H1 (cell line): ENCODE data around the gene LRTM1. TPM values are rescaled to one million over a fixed set of nuclear protein-coding genes. Genes with fewer than 3 reads are reported as not detected.

Source experiments
- CTCF ChIA-PET: fragments of 300-600 bp; sonication (Branson Sonifier 250); formaldehyde crosslinking; loops from one replicate; lab custom pipeline; 2021; ENCODE audit not compliant: partially characterized antibody; lab: Charles Lee
- POLR2A ChIA-PET: fragments of 300-600 bp; sonication (Branson Sonifier 250); formaldehyde crosslinking; loops from one replicate; lab custom pipeline; 2021; ENCODE audit warnings: inconsistent platforms; ENCODE audit not compliant: partially characterized antibody; lab: Charles Lee
- DNase-seq, 2 experiments: peaks; one replicate each; pipeline versions ENCODE4 v3.0.0 to v3.0.0-alpha.2; 2010 to 2022; ENCODE audit warnings: low spot score in 2 of 2, low read depth in 1 of 2, mixed read lengths in 1 of 2
- FAIRE-seq: peaks from 2 replicates; lab custom pipeline; 2011; peaks lifted over from hg19 to GRCh38; lab: Jason Lieb, UNC
- H2AFZ ChIP-seq: 2 replicates; pipeline ENCODE4 v1.8.1; 2012; ENCODE audit warnings: low read length, inconsistent platforms
- H2AK5ac ChIP-seq: 2 replicates; pipeline ENCODE4 v1.6.1; 2013; ENCODE audit warnings: low read depth, low read length
- H2BK120ac ChIP-seq: replicated peaks from 2 replicates; pipeline ENCODE3; 2013; ENCODE audit warnings: low read depth, low read length, inconsistent platforms
- H2BK12ac ChIP-seq: 2 replicates; pipeline ENCODE4 v1.6.1; 2013; ENCODE audit warnings: low read depth, low read length
- H2BK15ac ChIP-seq: 2 replicates; pipeline ENCODE4 v1.6.1; 2013; ENCODE audit warnings: low read length
- H2BK20ac ChIP-seq: 2 replicates; pipeline ENCODE4 v1.6.1; 2013; ENCODE audit warnings: low read length
- H2BK5ac ChIP-seq: 2 replicates; pipeline ENCODE4 v1.6.1; 2013; ENCODE audit warnings: low read depth, low read length
- H3K14ac ChIP-seq: 2 replicates; pipeline ENCODE4 v1.6.1; 2013; ENCODE audit warnings: inconsistent platforms; ENCODE audit not compliant: insufficient read length
- H3K18ac ChIP-seq: 2 replicates; pipeline ENCODE4 v1.6.1; 2013; ENCODE audit warnings: low read length; ENCODE audit errors: extremely low read depth
- H3K23ac ChIP-seq: 2 replicates; pipeline ENCODE4 v1.6.1; 2013; ENCODE audit warnings: inconsistent platforms; ENCODE audit not compliant: insufficient read length
- H3K23me2 ChIP-seq: 2 replicates; pipeline ENCODE4 v1.6.1; 2013; ENCODE audit warnings: low read depth, low read length
- H3K27ac ChIP-seq: 2 replicates; pipeline ENCODE4 v1.6.1; 2011; ENCODE audit warnings: low read depth, low read length, inconsistent platforms
- H3K27me3 ChIP-seq, 4 experiments: replicated peaks in 1 of 4; 1 replicate in 1 of 4; 2 replicates in 3 of 4; pipeline versions ENCODE4 v1.6.1 to v1.8.1; 2011 to 2013; ENCODE audit warnings: low read length in 3 of 4, mild to moderate bottlenecking in 3 of 4, inconsistent platforms in 2 of 4, mixed read lengths in 2 of 4, moderate library complexity in 1 of 4; ENCODE audit not compliant: control insufficient read depth in 3 of 4, insufficient read depth in 3 of 4; ENCODE audit errors: extremely low read depth in 1 of 4
- H3K36me3 ChIP-seq, 4 experiments: 2 replicates each; pipeline versions ENCODE4 v1.6.1 to v1.8.1; 2011 to 2013; ENCODE audit warnings: mild to moderate bottlenecking in 4 of 4, low read length in 3 of 4, moderate library complexity in 2 of 4, control low read depth in 1 of 4, inconsistent platforms in 1 of 4; ENCODE audit not compliant: insufficient read depth in 4 of 4, control insufficient read depth in 2 of 4
- H3K4ac ChIP-seq: replicated peaks from 2 replicates; pipeline ENCODE3; 2013; ENCODE audit warnings: low read length, low read depth, mixed read lengths, inconsistent platforms; ENCODE audit not compliant: insufficient read length
- H3K4me1 ChIP-seq, 4 experiments: replicated peaks in 1 of 4; 1 replicate in 1 of 4; 2 replicates in 3 of 4; pipeline versions ENCODE4 v1.6.1 to v1.8.1; 2011 to 2013; ENCODE audit warnings: low read length in 3 of 4, inconsistent platforms in 2 of 4, mixed read lengths in 1 of 4; ENCODE audit not compliant: insufficient read depth in 4 of 4, control insufficient read depth in 3 of 4
- H3K4me2 ChIP-seq, 2 experiments: 2 replicates each; pipeline versions ENCODE4 v1.6.1 to v1.8.1; 2011 to 2013; ENCODE audit warnings: low read depth in 2 of 2, low read length in 2 of 2, control low read depth in 1 of 2, inconsistent platforms in 1 of 2, mild to moderate bottlenecking in 1 of 2; ENCODE audit not compliant: insufficient read depth in 1 of 2
- H3K4me3 ChIP-seq, 4 experiments: fragments of 200-600, 300-600 bp in 1 of 4; sonication (generic), shearing (Covaris generic), sonication (Bioruptor Twin) in 1 of 4; 2 replicates each; pipeline versions ENCODE4 v1.5.1 to v1.8.1; 2011 to 2016; ENCODE audit warnings: low read length in 4 of 4, low read depth in 3 of 4, control low read depth in 2 of 4, inconsistent platforms in 2 of 4, mild to moderate bottlenecking in 2 of 4, mixed read lengths in 1 of 4, moderate library complexity in 1 of 4; ENCODE audit not compliant: insufficient read depth in 2 of 4; ENCODE audit errors: extremely low read depth in 1 of 4
- H3K56ac ChIP-seq: replicated peaks from 2 replicates; pipeline ENCODE3; 2013; ENCODE audit warnings: low read depth, mild to moderate bottlenecking, mixed read lengths, low read length, inconsistent platforms; ENCODE audit not compliant: insufficient read length
- H3K79me1 ChIP-seq: 2 replicates; pipeline ENCODE4 v1.6.1; 2013; ENCODE audit warnings: low read depth, low read length, control low read depth
- H3K79me2 ChIP-seq, 2 experiments: 2 replicates each; pipeline versions ENCODE4 v1.6.1 to v1.8.1; 2012 to 2013; ENCODE audit warnings: low read length in 2 of 2, mild to moderate bottlenecking in 2 of 2, inconsistent platforms in 1 of 2; ENCODE audit not compliant: insufficient read depth in 2 of 2, control insufficient read depth in 1 of 2
- H3K9ac ChIP-seq, 4 experiments: replicated peaks in 1 of 4; 1 replicate in 1 of 4; 2 replicates in 3 of 4; pipeline versions ENCODE4 v1.6.1 to v1.8.1; 2011 to 2013; ENCODE audit warnings: low read depth in 3 of 4, low read length in 3 of 4, control low read depth in 2 of 4, mild to moderate bottlenecking in 2 of 4, moderate library complexity in 2 of 4, inconsistent platforms in 1 of 4; ENCODE audit errors: extremely low read depth in 1 of 4
- H3K9me3 ChIP-seq, 2 experiments: 2 replicates each; pipeline versions ENCODE4 v1.6.1 to v1.8.1; 2012 to 2013; ENCODE audit warnings: mild to moderate bottlenecking in 2 of 2, moderate library complexity in 2 of 2, control low read depth in 1 of 2, inconsistent platforms in 1 of 2, low read depth in 1 of 2, low read length in 1 of 2, mixed read lengths in 1 of 2; ENCODE audit not compliant: insufficient read depth in 2 of 2
- H4K20me1 ChIP-seq, 2 experiments: replicated peaks in 1 of 2; 2 replicates each; pipeline versions ENCODE3 to v1.8.1; 2011 to 2013; ENCODE audit warnings: inconsistent platforms in 2 of 2, low read length in 2 of 2, mild to moderate bottlenecking in 1 of 2; ENCODE audit not compliant: insufficient read depth in 2 of 2, control insufficient read depth in 1 of 2
- H4K5ac ChIP-seq: 2 replicates; pipeline ENCODE4 v1.6.1; 2013; ENCODE audit warnings: low read length, low read depth, mixed read lengths, inconsistent platforms; ENCODE audit not compliant: insufficient read length
- H4K8ac ChIP-seq: 2 replicates; pipeline ENCODE4 v1.8.0; 2013; ENCODE audit warnings: mild to moderate bottlenecking, moderate library complexity, low read length, inconsistent platforms; ENCODE audit not compliant: insufficient read depth; ENCODE audit errors: extremely low read depth
- H4K91ac ChIP-seq: replicated peaks from 2 replicates; pipeline ENCODE3; 2013; ENCODE audit warnings: low read length, mixed read lengths, inconsistent platforms; ENCODE audit not compliant: insufficient read length
- BACH1 ChIP-seq: IDR thresholded peaks from 2 replicates; pipeline ENCODE4 v1.6.1; 2012; ENCODE audit warnings: low read length, improper control_type of control experiment
- BRCA1 ChIP-seq: IDR thresholded peaks from 2 replicates; pipeline ENCODE4 v1.6.1; 2012; ENCODE audit warnings: low read depth, low read length, improper control_type of control experiment
- CEBPB ChIP-seq: IDR thresholded peaks from 2 replicates; pipeline ENCODE4 v1.6.1; 2012; ENCODE audit warnings: low read depth, low read length
- JUND ChIP-seq: IDR thresholded peaks from 2 replicates; pipeline ENCODE4 v1.6.1; 2011; ENCODE audit warnings: mild to moderate bottlenecking, improper control_type of control experiment, low read length
- RBBP5 ChIP-seq: IDR thresholded peaks from 2 replicates; pipeline ENCODE4 v1.7.1; 2012; ENCODE audit warnings: low read depth, mild to moderate bottlenecking, inconsistent platforms, low read length, moderate library complexity, borderline replicate concordance
- SIX5 ChIP-seq: IDR thresholded peaks from 2 replicates; pipeline ENCODE4 v1.6.1; 2011; ENCODE audit warnings: mild to moderate bottlenecking, low read depth, low read length
- SUZ12 ChIP-seq: fragments of 200-600 bp; sonication (generic); IDR thresholded peaks from 2 replicates; pipeline ENCODE4 v1.6.1; 2012; ENCODE audit warnings: mild to moderate bottlenecking, inconsistent platforms, low read length, moderate library complexity, mixed read lengths
- TCF12 ChIP-seq: IDR thresholded peaks from 2 replicates; pipeline ENCODE4 v1.6.1; 2011; ENCODE audit warnings: low read depth, mild to moderate bottlenecking, low read length
- WGBS, 2 experiments: shearing (Covaris generic) in 1 of 2; methylation state at CpG; one replicate each; pipeline versions ENCODE4 v1.1.6 to v1.1.7; 2013 to 2015; ENCODE audit warnings: low lambda C conversion rate in 2 of 2, mixed read lengths in 2 of 2, inconsistent platforms in 1 of 2, low coverage in 1 of 2, missing lambda C conversion rate in 1 of 2; ENCODE audit not compliant: insufficient replicate concordance in 2 of 2, insufficient coverage in 1 of 2, insufficient read length in 1 of 2; ENCODE audit errors: extremely low coverage in 1 of 2, missing lambda C conversion rate in 1 of 2; 5-methylcytosine and 5-hydroxymethylcytosine counted together
- polyA plus RNA-seq, 7 experiments: library from polyadenylated mRNA; depleted of rRNA in 3 of 7; stranded (reverse) in 5 of 7; unstranded in 2 of 7; fragments of >200 nt in 5 of 7; fragments of 200-250 nt in 2 of 7; gene quantifications; 1 replicate in 5 of 7; 2 replicates in 1 of 7; 4 replicates in 1 of 7; pipeline versions ENCODE4 v1.2.1 to v1.2.3, GENCODE V29; 2011 to 2013; ENCODE audit warnings: missing spikeins in 2 of 7, mixed read lengths in 2 of 7
- total RNA-seq: library from RNA; stranded (reverse); fragmentation: NEBNext Ultra II Directional; extraction: Animal tissue kit (Norgen Biotek cat#: 25700); gene quantifications from 2 replicates; pipeline ENCODE4 v1.2.1, GENCODE V29; 2021
- TF ChIP-seq, protein P1 (sequence below): IDR thresholded peaks from 2 replicates; pipeline ENCODE4 v1.6.1; 2012; ENCODE audit warnings: inconsistent platforms

The LRTM1 gene
- total and polyA plus RNA-seq, 2 of the 8 experiments (the other 6 are each of a cell fraction or from before 2014, with no cell fraction given), result not detected

DNA sequence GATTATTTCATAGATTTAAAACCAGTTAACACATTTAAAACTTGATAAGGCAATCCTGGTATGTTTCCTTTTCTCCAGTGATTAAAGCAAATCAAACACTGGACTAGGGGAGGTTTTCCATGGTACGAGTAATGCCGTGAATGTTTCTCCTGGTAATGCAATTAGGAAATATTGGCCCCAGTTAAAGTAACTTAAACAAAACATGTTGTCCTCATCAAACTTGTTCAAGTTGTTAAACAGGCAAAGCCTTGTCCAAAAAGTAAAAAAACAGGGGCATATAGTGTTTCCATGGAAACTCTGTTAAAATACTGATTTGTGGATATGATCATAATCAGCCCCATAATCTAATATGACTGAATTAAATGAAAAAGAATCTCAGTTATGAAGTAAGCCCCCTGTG, 13.1 kb upstream of the LRTM1 start:
- Histone ChIP-seq H3K23me2 (no peaks in the 10 kb centered on the region), H3K27ac (no peak overlapping the region), H2BK12ac (no peak overlapping the region), H3K36me3 (no peaks in the 10 kb centered on the region), H3K79me1 (no peaks in the 10 kb centered on the region), H4K20me1 (no peaks in the 10 kb centered on the region), H3K18ac (no peak overlapping the region), H3K4me3 (no peak overlapping the region), H2BK15ac (no peak overlapping the region), H3K9me3 (no peaks in the 10 kb centered on the region), H2BK120ac (no peak overlapping the region), H2AK5ac (no peak overlapping the region), H3K56ac (no peak overlapping the region), H4K8ac (no peak overlapping the region), H2AFZ (no peak overlapping the region), H3K4me1 (peaks cover 2 to 6% (median 3%) of the 10 kb centered on the region in 4 experiments; a peak in 5 of 7 replicates), H3K4ac (no peak overlapping the region), H3K9ac (no peak overlapping the region), H3K79me2 (no peaks in the 10 kb centered on the region), H2BK20ac (no peak overlapping the region), H3K23ac (no peak overlapping the region), H3K27me3 (no peaks in the 10 kb centered on the region), H3K14ac (no peak overlapping the region), H3K4me2 (no peak overlapping the region), H2BK5ac (no peak overlapping the region), H4K91ac (no peak overlapping the region), H4K5ac (no peak overlapping the region)
- DNase-seq (no peak), FAIRE-seq (no peak)
- TF ChIP-seq BRCA1 (no peak), JUND (no peak), SUZ12 (no peak), CEBPB (no peak), TCF12 (no peak), SIX5 (no peak), RBBP5 (no peak), BACH1 (no peak)
- TF ChIP-seq, protein P1, sequence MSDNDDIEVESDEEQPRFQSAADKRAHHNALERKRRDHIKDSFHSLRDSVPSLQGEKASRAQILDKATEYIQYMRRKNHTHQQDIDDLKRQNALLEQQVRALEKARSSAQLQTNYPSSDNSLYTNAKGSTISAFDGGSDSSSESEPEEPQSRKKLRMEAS, result no peak
- 88% methylated on average over 2 of the region's 2 CpGs; no CpG with 5 or more reads in 1 of the 2 experiments for WGBS, 2 experiments
- ChIA-PET CTCF (no interaction called here), POLR2A (no interaction called here)
